K562 (cell line): ENCODE measurements around the gene NRN1L. TPM values are rescaled to one million over a fixed set of nuclear protein-coding genes. Genes with fewer than 3 reads are reported as not detected.

Experiments used
- BDP1 ChIP-seq: IDR thresholded peaks from 3 replicates; pipeline ENCODE4 v1.6.1; 2011; ENCODE audit not compliant: insufficient read length, insufficient read depth
- GTF2E2 ChIP-seq: fragments of 200-800 bp; sonication (Bioruptor generic); IDR thresholded peaks from 2 replicates; pipeline ENCODE4 v1.6.1; 2016; ENCODE audit warnings: missing genetic modification characterization, missing compliant biosample characterization
- HDAC6 ChIP-seq: IDR thresholded peaks from 2 replicates; pipeline ENCODE4 v1.6.1; 2012; ENCODE audit warnings: low read depth, mild to moderate bottlenecking, control low read depth, inconsistent platforms, low read length, moderate library complexity
- ILK ChIP-seq: fragments of 450-650 bp; IDR thresholded peaks from 2 replicates; pipeline ENCODE4 v1.6.1; 2016; ENCODE audit warnings: missing genetic modification characterization, low read depth, mild to moderate bottlenecking, missing compliant biosample characterization, moderate library complexity, borderline replicate concordance
- KLF1 ChIP-seq: fragments of 450-650 bp; IDR thresholded peaks from 2 replicates; pipeline ENCODE4 v1.6.1; 2016; ENCODE audit warnings: missing genetic modification characterization, missing compliant biosample characterization
- MAFF ChIP-seq: IDR thresholded peaks from 2 replicates; pipeline ENCODE4 v1.6.1; 2012; ENCODE audit warnings: low read length, improper control_type of control experiment
- MECOM ChIP-seq: fragments of 250-450 bp; sonication (Bioruptor Pico); IDR thresholded peaks from 2 replicates; pipeline ENCODE4 v1.8.0; 2022; ENCODE audit warnings: inconsistent platforms
- NFXL1 ChIP-seq: fragments of 450-650 bp; formaldehyde crosslinking; IDR thresholded peaks from 2 replicates; pipeline ENCODE4 v1.4.0; 2021; ENCODE audit warnings: mild to moderate bottlenecking
- NR2C1 ChIP-seq, 2 experiments: fragments of 450-650 bp; IDR thresholded peaks; 2 replicates each; pipeline ENCODE4 v1.6.1; 2017; ENCODE audit warnings: mild to moderate bottlenecking in 2 of 2, antibody characterized with exemption in 1 of 2, inconsistent platforms in 1 of 2, missing compliant biosample characterization in 1 of 2, missing genetic modification characterization in 1 of 2
- NR2F6 ChIP-seq: fragments of 450-650 bp; formaldehyde crosslinking; IDR thresholded peaks from 2 replicates; pipeline ENCODE4 v1.4.0; 2020; ENCODE audit warnings: mild to moderate bottlenecking
- PCBP1 ChIP-seq: fragments of 200-400 bp; formaldehyde crosslinking; IDR thresholded peaks from 2 replicates; pipeline ENCODE4 v1.6.1; 2018; ENCODE audit warnings: mild to moderate bottlenecking, low read depth, low read length; ENCODE audit not compliant: poor library complexity, severe bottlenecking
- PCBP2 ChIP-seq: fragments of 200-400 bp; formaldehyde crosslinking; IDR thresholded peaks from 2 replicates; pipeline ENCODE4 v1.6.1; 2018; ENCODE audit warnings: low read length, low read depth, mild to moderate bottlenecking, moderate library complexity; ENCODE audit not compliant: poor library complexity, severe bottlenecking
- RBM15 ChIP-seq: fragments of 200-400 bp; formaldehyde crosslinking; IDR thresholded peaks from 2 replicates; pipeline ENCODE4 v1.6.1; 2018; ENCODE audit warnings: mild to moderate bottlenecking, low read length, moderate library complexity; ENCODE audit not compliant: insufficient read depth
- SAFB2 ChIP-seq: fragments of 200-400 bp; formaldehyde crosslinking; IDR thresholded peaks from 2 replicates; pipeline ENCODE4 v1.6.1; 2018; ENCODE audit warnings: borderline replicate concordance, low read length, low read depth, moderate library complexity; ENCODE audit not compliant: severe bottlenecking
- SNAPC5 ChIP-seq: fragments of 250-450 bp; sonication (Bioruptor Pico); IDR thresholded peaks from 2 replicates; pipeline ENCODE4 v1.8.0; 2021; ENCODE audit warnings: moderate library complexity, mild to moderate bottlenecking, inconsistent platforms
- SRSF7 ChIP-seq: fragments of 200-400 bp; formaldehyde crosslinking; optimal IDR thresholded peaks from 2 replicates; pipeline ENCODE3; 2017; ENCODE audit warnings: mild to moderate bottlenecking, low read depth, low read length
- ZNF134 ChIP-seq: fragments of 250-450 bp; sonication (Bioruptor Pico); conservative IDR thresholded peaks from 2 replicates; pipeline ENCODE4 v1.4.0; 2020
- ZNF140 ChIP-seq: fragments of 250-450 bp; sonication (Bioruptor Pico); IDR thresholded peaks from 2 replicates; pipeline ENCODE4 v1.8.0; 2021; ENCODE audit warnings: moderate library complexity, mild to moderate bottlenecking, inconsistent platforms
- ZNF197 ChIP-seq: fragments of 200-800 bp; sonication (Bioruptor generic); IDR thresholded peaks from 2 replicates; pipeline ENCODE4 v1.6.1; 2016; ENCODE audit warnings: low read depth, missing genetic modification characterization, missing compliant biosample characterization
- ZNF436 ChIP-seq: fragments of 250-450, 450-650 bp; sonication (Bioruptor Pico); formaldehyde crosslinking; IDR thresholded peaks from 2 replicates; pipeline ENCODE4 v1.7.0; 2020; ENCODE audit warnings: mild to moderate bottlenecking
- polyA plus RNA-seq, 8 experiments: library from polyadenylated mRNA; depleted of rRNA in 4 of 8; stranded (reverse) in 5 of 8; unstranded in 3 of 8; fragments of >200 nt; fragmentation: Nextera tagmentation in 2 of 8; fragmentation: Illumina TruSeq in 1 of 8; extraction: Ambion mirVana in 2 of 8; extraction: Trizol in 1 of 8; gene quantifications; 2 replicates each; pipeline versions ENCODE4 v1.2.1 to v1.2.3, GENCODE V29; 2011 to 2014; ENCODE audit warnings: inconsistent platforms in 1 of 8, missing spikeins in 1 of 8
- total RNA-seq, 7 experiments: library from RNA; depleted of rRNA in 6 of 7; stranded (reverse); fragments of >200 nt in 6 of 7; fragmentation: Illumina TruSeq in 2 of 7; extraction: Trizol in 2 of 7; gene quantifications; 2 replicates each; pipeline versions ENCODE4 v1.2.1 to v1.2.3, GENCODE V29; 2011 to 2021; ENCODE audit warnings: low replicate concordance in 1 of 7
- TF ChIP-seq, protein P1 (sequence below): fragments of 450-650 bp; IDR thresholded peaks from 2 replicates; pipeline ENCODE4 v1.6.1; 2017; ENCODE audit warnings: antibody characterized with exemption, mild to moderate bottlenecking
- TF ChIP-seq, protein P2 (sequence below): fragments of 450-650 bp; formaldehyde crosslinking; IDR thresholded peaks from 2 replicates; pipeline ENCODE4 v1.4.0; 2020; ENCODE audit warnings: mild to moderate bottlenecking, moderate library complexity

NRN1L gene
- total and polyA plus RNA-seq, 9 of the 15 experiments (the other 6 are each of a cell fraction or from before 2014, with no cell fraction given), result 0.22 to 0.86 (median 0.61) TPM; not detected in 5

DNA sequence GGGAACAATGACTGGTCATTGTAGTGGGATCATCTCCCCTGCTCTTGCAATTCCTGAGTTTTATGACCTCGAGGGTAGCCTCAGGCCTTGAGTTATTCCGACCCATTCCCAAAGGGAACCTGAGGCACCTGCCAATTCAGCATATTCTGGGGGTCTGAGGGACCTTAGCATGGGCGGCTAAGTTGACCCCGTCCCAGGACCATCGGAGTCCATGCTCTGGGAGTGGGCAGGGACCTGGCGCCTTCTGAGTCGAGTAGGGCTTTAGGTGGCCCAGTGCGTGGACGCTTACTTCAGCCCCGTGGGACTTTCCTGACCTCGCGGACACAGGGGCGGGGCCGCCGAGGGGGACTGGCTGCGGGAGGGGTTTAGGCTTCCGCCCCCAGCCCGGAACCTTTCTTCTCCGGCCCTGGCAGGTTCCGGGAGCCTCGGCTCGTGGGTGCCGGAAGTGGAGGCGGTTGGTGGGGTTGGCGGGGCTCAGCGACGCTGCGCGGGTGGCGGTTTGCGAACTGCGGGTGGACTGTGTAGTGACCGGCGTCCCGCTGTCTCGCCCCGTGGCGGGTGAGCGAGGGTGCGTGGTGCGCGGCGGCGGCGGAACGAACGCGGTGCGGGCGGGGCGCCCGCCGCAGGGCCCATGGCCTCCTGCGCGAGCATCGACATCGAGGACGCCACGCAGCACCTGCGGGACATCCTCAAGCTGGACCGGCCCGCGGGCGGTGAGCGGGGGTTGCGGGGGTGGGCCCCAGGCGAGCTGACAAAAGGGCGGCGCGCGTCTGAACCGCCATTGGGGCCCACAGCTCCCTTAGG is 11.9 kb upstream of the NRN1L start, which contains the start of gene EDC4 (continued):
- TF ChIP-seq ILK (tag) (no peak), NR2C1 (IDR thresholded peaks at IDR 0.05) (peak; percentile 69), NR2C1 (tag; IDR thresholded peaks at IDR 0.05) (peak; percentile 72), SAFB2 (no peak), NR2F6 (CRISPR knock-in tag) (0 out of 2 replicates have a peak, but pooled peaks have one; percentile 40), SNAPC5 (CRISPR knock-in tag) (no peak), KLF1 (tag) (0 out of 2 replicates have a peak, but pooled peaks have one; percentile 47), MECOM (CRISPR knock-in tag) (no peak), ZNF197 (CRISPR knock-in tag) (no peak), HDAC6 (no peak), ZNF134 (no peak), PCBP1 (no peak), GTF2E2 (tag) (no peak), MAFF (no peak), BDP1 (no peak), ZNF436 (0 out of 2 replicates have a peak, but pooled peaks have one; percentile 47), SRSF7 (no peak), ZNF140 (CRISPR knock-in tag) (no peak), RBM15 (no peak), NFXL1 (CRISPR knock-in tag) (no peak), PCBP2 (no peak)
- TF ChIP-seq, protein P1, sequence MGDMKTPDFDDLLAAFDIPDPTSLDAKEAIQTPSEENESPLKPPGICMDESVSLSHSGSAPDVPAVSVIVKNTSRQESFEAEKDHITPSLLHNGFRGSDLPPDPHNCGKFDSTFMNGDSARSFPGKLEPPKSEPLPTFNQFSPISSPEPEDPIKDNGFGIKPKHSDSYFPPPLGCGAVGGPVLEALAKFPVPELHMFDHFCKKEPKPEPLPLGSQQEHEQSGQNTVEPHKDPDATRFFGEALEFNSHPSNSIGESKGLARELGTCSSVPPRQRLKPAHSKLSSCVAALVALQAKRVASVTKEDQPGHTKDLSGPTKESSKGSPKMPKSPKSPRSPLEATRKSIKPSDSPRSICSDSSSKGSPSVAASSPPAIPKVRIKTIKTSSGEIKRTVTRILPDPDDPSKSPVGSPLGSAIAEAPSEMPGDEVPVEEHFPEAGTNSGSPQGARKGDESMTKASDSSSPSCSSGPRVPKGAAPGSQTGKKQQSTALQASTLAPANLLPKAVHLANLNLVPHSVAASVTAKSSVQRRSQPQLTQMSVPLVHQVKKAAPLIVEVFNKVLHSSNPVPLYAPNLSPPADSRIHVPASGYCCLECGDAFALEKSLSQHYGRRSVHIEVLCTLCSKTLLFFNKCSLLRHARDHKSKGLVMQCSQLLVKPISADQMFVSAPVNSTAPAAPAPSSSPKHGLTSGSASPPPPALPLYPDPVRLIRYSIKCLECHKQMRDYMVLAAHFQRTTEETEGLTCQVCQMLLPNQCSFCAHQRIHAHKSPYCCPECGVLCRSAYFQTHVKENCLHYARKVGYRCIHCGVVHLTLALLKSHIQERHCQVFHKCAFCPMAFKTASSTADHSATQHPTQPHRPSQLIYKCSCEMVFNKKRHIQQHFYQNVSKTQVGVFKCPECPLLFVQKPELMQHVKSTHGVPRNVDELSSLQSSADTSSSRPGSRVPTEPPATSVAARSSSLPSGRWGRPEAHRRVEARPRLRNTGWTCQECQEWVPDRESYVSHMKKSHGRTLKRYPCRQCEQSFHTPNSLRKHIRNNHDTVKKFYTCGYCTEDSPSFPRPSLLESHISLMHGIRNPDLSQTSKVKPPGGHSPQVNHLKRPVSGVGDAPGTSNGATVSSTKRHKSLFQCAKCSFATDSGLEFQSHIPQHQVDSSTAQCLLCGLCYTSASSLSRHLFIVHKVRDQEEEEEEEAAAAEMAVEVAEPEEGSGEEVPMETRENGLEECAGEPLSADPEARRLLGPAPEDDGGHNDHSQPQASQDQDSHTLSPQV, result 0 out of 2 replicates have a peak, but pooled peaks have one; percentile 16
- TF ChIP-seq, protein P2, sequence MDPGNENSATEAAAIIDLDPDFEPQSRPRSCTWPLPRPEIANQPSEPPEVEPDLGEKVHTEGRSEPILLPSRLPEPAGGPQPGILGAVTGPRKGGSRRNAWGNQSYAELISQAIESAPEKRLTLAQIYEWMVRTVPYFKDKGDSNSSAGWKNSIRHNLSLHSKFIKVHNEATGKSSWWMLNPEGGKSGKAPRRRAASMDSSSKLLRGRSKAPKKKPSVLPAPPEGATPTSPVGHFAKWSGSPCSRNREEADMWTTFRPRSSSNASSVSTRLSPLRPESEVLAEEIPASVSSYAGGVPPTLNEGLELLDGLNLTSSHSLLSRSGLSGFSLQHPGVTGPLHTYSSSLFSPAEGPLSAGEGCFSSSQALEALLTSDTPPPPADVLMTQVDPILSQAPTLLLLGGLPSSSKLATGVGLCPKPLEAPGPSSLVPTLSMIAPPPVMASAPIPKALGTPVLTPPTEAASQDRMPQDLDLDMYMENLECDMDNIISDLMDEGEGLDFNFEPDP (CRISPR knock-in tag), result no peak
